H9 (cell line): ENCODE data around the gene CORO7. TPM values are rescaled to one million over a fixed set of nuclear protein-coding genes. Genes with fewer than 3 reads are reported as not detected.
"Not testable (repeated sequence)": the region's sequence is repeated elsewhere in the genome, so short reads cannot be mapped to it uniquely, and the experiment has no call there.

Source experiments
- DNase-seq: peaks from one replicate; pipeline ENCODE4 v3.0.0-alpha.2; 2017
- H2AFZ ChIP-seq: one replicate; pipeline ENCODE4 v1.6.1; 2013; ENCODE audit warnings: mild to moderate bottlenecking, low read length, control low read depth, moderate library complexity
- H2AK5ac ChIP-seq: 2 replicates; pipeline ENCODE4 v1.6.1; 2013; ENCODE audit warnings: low read length, control low read depth, mixed read lengths; ENCODE audit not compliant: insufficient read length
- H2BK120ac ChIP-seq: one replicate; pipeline ENCODE4 v1.6.1; 2013; ENCODE audit warnings: low read depth, mild to moderate bottlenecking, low read length, control low read depth, inconsistent platforms; ENCODE audit not compliant: poor library complexity, severe bottlenecking
- H2BK12ac ChIP-seq: 2 replicates; pipeline ENCODE4 v1.6.1; 2013; ENCODE audit warnings: low read length, control low read depth, mixed read lengths, low read depth; ENCODE audit not compliant: insufficient read length
- H2BK15ac ChIP-seq: 2 replicates; pipeline ENCODE4 v1.6.1; 2013; ENCODE audit warnings: low read depth, low read length, control low read depth
- H2BK20ac ChIP-seq: one replicate; pipeline ENCODE4 v1.6.1; 2013; ENCODE audit warnings: low read depth, mild to moderate bottlenecking, low read length, control low read depth, inconsistent platforms; ENCODE audit not compliant: poor library complexity, severe bottlenecking
- H2BK5ac ChIP-seq: 2 replicates; pipeline ENCODE4 v1.6.1; 2013; ENCODE audit warnings: low read length, control low read depth, mixed read lengths; ENCODE audit not compliant: insufficient read length
- H3K14ac ChIP-seq: 2 replicates; pipeline ENCODE4 v1.6.1; 2013; ENCODE audit warnings: low read length, control low read depth; ENCODE audit not compliant: insufficient read depth
- H3K18ac ChIP-seq: 2 replicates; pipeline ENCODE4 v1.6.1; 2013; ENCODE audit warnings: low read depth, mild to moderate bottlenecking, mixed read lengths, low read length, control low read depth; ENCODE audit not compliant: insufficient read length
- H3K23ac ChIP-seq: 2 replicates; pipeline ENCODE4 v1.6.1; 2013; ENCODE audit warnings: low read length, control low read depth, mixed read lengths, low read depth; ENCODE audit not compliant: insufficient read length
- H3K23me2 ChIP-seq: 2 replicates; pipeline ENCODE4 v1.6.1; 2013; ENCODE audit warnings: low read depth, mild to moderate bottlenecking, mixed read lengths, low read length, control low read depth; ENCODE audit not compliant: insufficient read length, poor library complexity, severe bottlenecking
- H3K27ac ChIP-seq: 2 replicates; pipeline ENCODE4 v1.5.1; 2013; ENCODE audit warnings: low read length, control low read depth, mixed read lengths, low read depth; ENCODE audit not compliant: insufficient read length
- H3K27me3 ChIP-seq: 2 replicates; pipeline ENCODE4 v1.6.1; 2013; ENCODE audit warnings: low read length, control low read depth, inconsistent platforms; ENCODE audit not compliant: insufficient read depth
- H3K4ac ChIP-seq: 2 replicates; pipeline ENCODE4 v1.6.1; 2013; ENCODE audit warnings: low read depth, mild to moderate bottlenecking, control low read depth, inconsistent platforms, low read length, moderate library complexity
- H3K4me1 ChIP-seq: 2 replicates; pipeline ENCODE4 v1.6.1; 2013; ENCODE audit warnings: low read length, control low read depth, inconsistent platforms; ENCODE audit not compliant: insufficient read depth
- H3K4me2 ChIP-seq: 2 replicates; pipeline ENCODE4 v1.6.1; 2013; ENCODE audit warnings: low read length, control low read depth, mixed read lengths; ENCODE audit not compliant: insufficient read length, insufficient read depth
- H3K56ac ChIP-seq: 2 replicates; pipeline ENCODE4 v1.6.1; 2013; ENCODE audit warnings: low read depth, mild to moderate bottlenecking, mixed read lengths, low read length, control low read depth; ENCODE audit not compliant: insufficient read length
- H3K79me1 ChIP-seq: 2 replicates; pipeline ENCODE4 v1.6.1; 2013; ENCODE audit warnings: low read depth, mild to moderate bottlenecking, moderate library complexity, low read length, control low read depth, inconsistent platforms; ENCODE audit not compliant: insufficient read depth, poor library complexity, severe bottlenecking
- H3K79me2 ChIP-seq: 2 replicates; pipeline ENCODE4 v1.6.1; 2013; ENCODE audit warnings: low read length, control low read depth, inconsistent platforms; ENCODE audit not compliant: insufficient read depth
- H3K9ac ChIP-seq: 2 replicates; pipeline ENCODE4 v1.6.1; 2013; ENCODE audit warnings: low read length, control low read depth, mixed read lengths; ENCODE audit not compliant: insufficient read length; ENCODE audit errors: extremely low read depth
- H3K9me3 ChIP-seq: one replicate; pipeline ENCODE4 v1.6.1; 2013; ENCODE audit warnings: low read depth, low read length, inconsistent platforms; ENCODE audit not compliant: control insufficient read depth
- H3T11ph ChIP-seq: one replicate; pipeline ENCODE4 v1.6.1; 2013; ENCODE audit warnings: mild to moderate bottlenecking, low read length, control low read depth, inconsistent platforms
- H4K20me1 ChIP-seq: one replicate; pipeline ENCODE4 v1.6.1; 2013; ENCODE audit not compliant: control insufficient read depth, insufficient read length, insufficient read depth
- H4K5ac ChIP-seq: 2 replicates; pipeline ENCODE4 v1.6.1; 2013; ENCODE audit warnings: low read depth, mild to moderate bottlenecking, mixed read lengths, low read length, control low read depth; ENCODE audit not compliant: insufficient read length
- H4K8ac ChIP-seq: replicated peaks from 2 replicates; pipeline ENCODE4 v1.6.1; 2013; ENCODE audit warnings: low read length, control low read depth, mixed read lengths, low read depth; ENCODE audit not compliant: insufficient read length
- H4K91ac ChIP-seq: 2 replicates; pipeline ENCODE4 v1.6.1; 2013; ENCODE audit warnings: low read depth, mild to moderate bottlenecking, moderate library complexity, mixed read lengths, low read length, control low read depth; ENCODE audit not compliant: insufficient read length
- H3K27ac Mint-ChIP-seq, 3 experiments: 2 replicates in 2 of 3; 3 replicates in 1 of 3; pipeline ENCODE4 v1.8.0; 2020 to 2021; ENCODE audit warnings: mixed read lengths in 3 of 3, mild to moderate bottlenecking in 1 of 3, moderate library complexity in 1 of 3
- H3K27me3 Mint-ChIP-seq: 2 replicates; pipeline ENCODE4 v1.8.0; 2021; ENCODE audit warnings: low read depth, mild to moderate bottlenecking, moderate library complexity, mixed read lengths
- H3K36me3 Mint-ChIP-seq, 3 experiments: 2 replicates in 2 of 3; 3 replicates in 1 of 3; pipeline ENCODE4 v1.8.0; 2020 to 2021; ENCODE audit warnings: low read depth in 3 of 3, mixed read lengths in 3 of 3; ENCODE audit not compliant: insufficient read depth in 1 of 3
- H3K4me1 Mint-ChIP-seq, 2 experiments: 2 replicates each; pipeline ENCODE4 v1.8.0; 2020; ENCODE audit warnings: mixed read lengths in 2 of 2
- H3K4me3 Mint-ChIP-seq, 2 experiments: 2 replicates in 1 of 2; 3 replicates in 1 of 2; pipeline ENCODE4 v1.8.0; 2020 to 2021; ENCODE audit warnings: mild to moderate bottlenecking in 2 of 2, mixed read lengths in 2 of 2, moderate library complexity in 1 of 2
- H3K9me3 Mint-ChIP-seq, 2 experiments: 2 replicates in 1 of 2; 3 replicates in 1 of 2; pipeline ENCODE4 v1.8.0; 2020; ENCODE audit warnings: mild to moderate bottlenecking in 2 of 2, mixed read lengths in 2 of 2, moderate library complexity in 1 of 2
- WGBS: extraction: QIAGEN DNeasy Blood & Tissue Kit; methylation state at CpG from one replicate; pipeline ENCODE4 v1.1.7; 2013; ENCODE audit warnings: missing lambda C conversion rate, low lambda C conversion rate, mixed read lengths; ENCODE audit not compliant: insufficient read length; ENCODE audit errors: extremely low coverage; 5-methylcytosine and 5-hydroxymethylcytosine counted together
- total RNA-seq: library from RNA; stranded (reverse); gene quantifications from 2 replicates; pipeline ENCODE4 v1.2.1, GENCODE V29; 2021
- TF ChIP-seq, protein P1 (sequence below): fragments of 200-600 bp; sonication (generic); conservative IDR thresholded peaks from 3 replicates; pipeline ENCODE4 v1.8.0; 2021; ENCODE audit warnings: antibody characterized with exemption, mild to moderate bottlenecking

CORO7 gene
- total RNA-seq, 1 experiment from 2014 or later = 38.4 TPM

DNA sequence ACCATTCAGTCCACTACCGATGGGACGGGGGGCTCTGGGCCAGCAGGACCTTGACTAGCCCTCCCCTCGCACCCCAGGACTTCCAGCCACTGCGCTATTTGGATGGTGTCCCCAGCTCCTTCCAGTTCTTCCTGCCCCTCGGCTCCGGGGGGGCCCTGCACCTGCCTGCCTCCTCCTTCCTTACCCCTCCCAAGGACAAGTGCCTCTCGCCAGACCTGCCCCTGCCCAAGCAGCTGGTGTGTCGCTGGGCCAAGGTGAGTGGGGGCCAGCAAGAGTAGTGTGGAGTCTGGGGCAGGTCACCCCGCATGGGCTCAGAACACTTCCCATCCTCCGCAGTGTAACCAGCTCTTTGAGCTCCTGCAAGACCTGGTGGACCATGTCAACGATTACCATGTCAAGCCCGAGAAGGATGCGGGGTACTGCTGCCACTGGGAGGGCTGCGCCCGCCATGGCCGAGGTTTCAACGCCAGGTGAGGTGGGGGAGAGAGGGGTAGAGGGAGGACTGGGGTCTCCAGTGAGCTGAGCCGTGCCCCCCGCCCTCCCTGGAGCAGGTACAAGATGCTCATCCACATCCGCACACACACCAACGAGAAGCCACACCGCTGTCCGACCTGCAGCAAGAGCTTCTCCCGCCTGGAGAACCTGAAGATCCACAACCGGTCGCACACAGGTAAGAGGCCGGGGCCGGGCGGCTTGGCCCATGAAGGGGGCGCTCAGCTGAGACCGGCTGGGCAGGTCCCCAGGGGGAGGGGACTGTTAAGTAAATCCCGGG, 81.5 kb downstream of the CORO7 start:
- H3K14ac ChIP-seq = no peak overlapping the region
- no peaks in the 10 kb centered on the region for H3K27me3 ChIP-seq
- Mint-ChIP-seq H3K4me1 (no peaks in the 10 kb centered on the region), H3K27me3 (no peaks in the 10 kb centered on the region), H3K36me3 (peaks cover 5 to 18% (median 15%) of the 10 kb centered on the region in 3 experiments), H3K9me3 (no peaks in the 10 kb centered on the region), H3K4me3 (no peak overlapping the region), H3K27ac (peak overlapping the region in 1 of 3 experiments; percentile 40; a peak in 2 of 7 replicates)
- no peak overlapping the region for H3K9ac ChIP-seq
- no peak overlapping the region for H2BK5ac ChIP-seq
- H2BK15ac ChIP-seq = no peak overlapping the region
- WGBS = no CpG with 5 or more reads among the region's 32 CpGs
- no peak overlapping the region for H4K5ac ChIP-seq
- no peak overlapping the region for H4K91ac ChIP-seq
- H3K18ac ChIP-seq = no peak overlapping the region
- TF ChIP-seq, protein P1, sequence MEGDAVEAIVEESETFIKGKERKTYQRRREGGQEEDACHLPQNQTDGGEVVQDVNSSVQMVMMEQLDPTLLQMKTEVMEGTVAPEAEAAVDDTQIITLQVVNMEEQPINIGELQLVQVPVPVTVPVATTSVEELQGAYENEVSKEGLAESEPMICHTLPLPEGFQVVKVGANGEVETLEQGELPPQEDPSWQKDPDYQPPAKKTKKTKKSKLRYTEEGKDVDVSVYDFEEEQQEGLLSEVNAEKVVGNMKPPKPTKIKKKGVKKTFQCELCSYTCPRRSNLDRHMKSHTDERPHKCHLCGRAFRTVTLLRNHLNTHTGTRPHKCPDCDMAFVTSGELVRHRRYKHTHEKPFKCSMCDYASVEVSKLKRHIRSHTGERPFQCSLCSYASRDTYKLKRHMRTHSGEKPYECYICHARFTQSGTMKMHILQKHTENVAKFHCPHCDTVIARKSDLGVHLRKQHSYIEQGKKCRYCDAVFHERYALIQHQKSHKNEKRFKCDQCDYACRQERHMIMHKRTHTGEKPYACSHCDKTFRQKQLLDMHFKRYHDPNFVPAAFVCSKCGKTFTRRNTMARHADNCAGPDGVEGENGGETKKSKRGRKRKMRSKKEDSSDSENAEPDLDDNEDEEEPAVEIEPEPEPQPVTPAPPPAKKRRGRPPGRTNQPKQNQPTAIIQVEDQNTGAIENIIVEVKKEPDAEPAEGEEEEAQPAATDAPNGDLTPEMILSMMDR = no peak
- no peak overlapping the region for H3T11ph ChIP-seq
- no peak overlapping the region for H2AFZ ChIP-seq
- H3K4me1 ChIP-seq = no peaks in the 10 kb centered on the region
- H3K23ac ChIP-seq = no peak overlapping the region
- H2AK5ac ChIP-seq = no peak overlapping the region
- no peak overlapping the region for H2BK120ac ChIP-seq
- H3K4me2 ChIP-seq = no peak overlapping the region
- H3K27ac ChIP-seq = no peak overlapping the region
- H3K79me1 ChIP-seq = no peaks in the 10 kb centered on the region
- H2BK20ac ChIP-seq = no peak overlapping the region
- H3K9me3 ChIP-seq = no peaks in the 10 kb centered on the region
- H4K20me1 ChIP-seq = no peaks in the 10 kb centered on the region
- H2BK12ac ChIP-seq = no peak overlapping the region
- H4K8ac ChIP-seq = no peak overlapping the region
- H3K4ac ChIP-seq = no peak overlapping the region
- peak; percentile 36 for DNase-seq
- H3K56ac ChIP-seq = no peak overlapping the region
- H3K79me2 ChIP-seq = no peaks in the 10 kb centered on the region
- no peaks in the 10 kb centered on the region for H3K23me2 ChIP-seq

DNA sequence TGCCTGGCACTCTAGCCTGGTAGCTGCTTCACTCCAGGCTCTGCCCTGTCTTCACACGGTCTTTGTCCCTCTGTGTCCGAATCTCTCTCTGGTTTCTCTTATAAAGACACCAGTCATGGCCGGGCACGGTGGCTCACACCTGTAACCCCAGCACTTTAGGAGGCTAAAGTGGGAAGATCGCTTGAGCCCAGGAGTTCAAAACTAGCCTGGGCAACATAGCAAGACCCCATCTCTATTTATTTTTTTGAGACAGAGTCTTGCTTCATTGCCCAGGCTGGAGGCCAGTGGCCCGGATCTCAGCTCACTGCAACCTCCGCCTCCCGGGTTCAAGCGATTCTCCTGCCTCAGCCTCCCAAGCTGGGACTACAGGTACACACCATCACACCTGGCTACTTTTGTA, 82.7 kb downstream of the CORO7 start:
- no CpG with 5 or more reads among the region's 9 CpGs for WGBS

More for the DNA sequence above, 82.7 kb downstream of the CORO7 start:
- H4K8ac ChIP-seq, H3K27me3 ChIP-seq, H3K9me3 ChIP-seq, H3T11ph ChIP-seq, H2BK12ac ChIP-seq, H3K4me2 ChIP-seq, H3K4me1 Mint-ChIP-seq, H4K91ac ChIP-seq, H2BK20ac ChIP-seq, H2AK5ac ChIP-seq, H2BK5ac ChIP-seq, H4K20me1 ChIP-seq, DNase-seq, H3K14ac ChIP-seq, H3K9ac ChIP-seq, H3K56ac ChIP-seq, H2BK120ac ChIP-seq, H3K79me2 ChIP-seq, H3K79me1 ChIP-seq, H3K18ac ChIP-seq, H2AFZ ChIP-seq, H3K4me3 Mint-ChIP-seq, H3K4me1 ChIP-seq, H3K27me3 Mint-ChIP-seq, H3K27ac Mint-ChIP-seq, H3K23ac ChIP-seq, H3K27ac ChIP-seq, H3K4ac ChIP-seq, H2BK15ac ChIP-seq, H3K23me2 ChIP-seq, H3K9me3 Mint-ChIP-seq, H4K5ac ChIP-seq: not testable (repeated sequence)
- peaks cover 4 to 15% (median 10%) of the 10 kb centered on the region in 3 experiments; a peak in 5 of 7 replicates for H3K36me3 Mint-ChIP-seq
